Naive thymus-derived CD4-positive, alpha-beta T cell (primary cell): ENCODE data around the gene PILRA. TPM values are rescaled to one million over a fixed set of nuclear protein-coding genes. Genes with fewer than 3 reads are reported as not detected.
"Not testable (repeated sequence)": the region's sequence is repeated elsewhere in the genome, so short reads cannot be mapped to it uniquely, and the experiment has no call there.

Experiments used
- ATAC-seq: fragments of 150-1000 bp; cut with Tn5 transposase; 2 replicates; pipeline ENCODE4 v1.10.0; 2021; ENCODE audit warnings: mild to moderate bottlenecking, moderate library complexity
- CTCF ChIA-PET: fragments of 350-600 bp; sonication (Branson Sonifier 250); formaldehyde crosslinking; loops from one replicate; lab custom pipeline; 2021; ENCODE audit warnings: antibody characterized with exemption; lab: Charles Lee
- POLR2A ChIA-PET: fragments of 350-600 bp; sonication (Branson Sonifier 250); formaldehyde crosslinking; loops from one replicate; lab custom pipeline; 2021; ENCODE audit warnings: antibody characterized with exemption, inconsistent platforms; lab: Charles Lee
- DNase-seq, 9 donors: peaks; one replicate each; pipeline versions ENCODE4 v3.0.0 to v3.0.0-alpha.2; 2020 to 2022; ENCODE audit warnings: mixed read lengths in 1 of 9
- H3K27ac ChIP-seq: one replicate; pipeline ENCODE4 v1.7.0; 2013; ENCODE audit warnings: mild to moderate bottlenecking, low read depth, low read length, moderate library complexity
- H3K27me3 ChIP-seq, 2 donors: one replicate each; pipeline ENCODE4 v1.7.0; 2013; ENCODE audit warnings: low read length in 2 of 2, mild to moderate bottlenecking in 2 of 2, moderate library complexity in 2 of 2; ENCODE audit not compliant: control insufficient read depth in 2 of 2, insufficient read depth in 2 of 2
- H3K36me3 ChIP-seq, 3 experiments: 1 replicate in 2 of 3; 2 replicates in 1 of 3; pipeline ENCODE4 v1.7.0; 2013; ENCODE audit warnings: low read length in 3 of 3, mild to moderate bottlenecking in 3 of 3, moderate library complexity in 1 of 3; ENCODE audit not compliant: insufficient read depth in 3 of 3, control insufficient read depth in 2 of 3
- H3K4me1 ChIP-seq, 2 donors: one replicate each; pipeline ENCODE4 v1.7.0; 2013; ENCODE audit warnings: low read length in 2 of 2, mild to moderate bottlenecking in 2 of 2, moderate library complexity in 1 of 2; ENCODE audit not compliant: control insufficient read depth in 2 of 2, insufficient read depth in 2 of 2
- H3K4me3 ChIP-seq: 2 replicates; pipeline ENCODE4 v1.7.0; 2013; ENCODE audit warnings: mild to moderate bottlenecking, low read length
- H3K9me3 ChIP-seq, 3 experiments: 1 replicate in 2 of 3; 2 replicates in 1 of 3; pipeline ENCODE4 v1.7.0; 2013; ENCODE audit warnings: low read length in 3 of 3; ENCODE audit not compliant: control insufficient read depth in 2 of 3
- H3K27ac Mint-ChIP-seq, 9 donors: one replicate each; pipeline ENCODE4 v1.8.0; 2020 to 2022; ENCODE audit warnings: mixed read lengths in 9 of 9, mild to moderate bottlenecking in 8 of 9, moderate library complexity in 5 of 9, inconsistent platforms in 2 of 9
- H3K27me3 Mint-ChIP-seq, 5 donors: one replicate each; pipeline ENCODE4 v1.8.0; 2021 to 2022; ENCODE audit warnings: mixed read lengths in 5 of 5, mild to moderate bottlenecking in 1 of 5
- H3K36me3 Mint-ChIP-seq, 5 donors: one replicate each; pipeline ENCODE4 v1.8.0; 2020 to 2022; ENCODE audit warnings: mixed read lengths in 5 of 5, mild to moderate bottlenecking in 3 of 5, inconsistent platforms in 1 of 5
- H3K4me1 Mint-ChIP-seq, 7 donors: one replicate each; pipeline ENCODE4 v1.8.0; 2020 to 2022; ENCODE audit warnings: mixed read lengths in 7 of 7, mild to moderate bottlenecking in 3 of 7, inconsistent platforms in 1 of 7
- H3K4me3 Mint-ChIP-seq, 10 donors: one replicate each; pipeline ENCODE4 v1.8.0; 2020 to 2022; ENCODE audit warnings: mild to moderate bottlenecking in 10 of 10, mixed read lengths in 10 of 10, moderate library complexity in 6 of 10, inconsistent platforms in 2 of 10
- H3K9me3 Mint-ChIP-seq, 11 donors: one replicate each; pipeline ENCODE4 v1.8.0; 2020 to 2022; ENCODE audit warnings: mixed read lengths in 11 of 11, mild to moderate bottlenecking in 4 of 11, inconsistent platforms in 1 of 11, moderate library complexity in 1 of 11
- intact Hi-C, 2 donors: fragments of 100-400 bp; cut with micrococcal nuclease; formaldehyde crosslinking; loops; one replicate each; pipeline ENCODE4 v1.15.1; 2023
- polyA plus RNA-seq, 2 donors: library from polyadenylated mRNA; unstranded; fragments of 300-500 nt; fragmentation: Illumina TruSeq; gene quantifications; one replicate each; pipeline ENCODE4 v1.2.3, GENCODE V29; 2021
- total RNA-seq, 6 experiments: library from RNA in 5 of 6; stranded (reverse) in 5 of 6; gene quantifications; 1 replicate in 5 of 6; 2 replicates in 1 of 6; pipeline ENCODE4 v1.2.3 and lab custom pipeline; 2021 to 2026

Gene PILRA
- total and polyA plus RNA-seq, 7 experiments from 2014 or later: 0.40 to 118 (median 13.4) TPM

- ChIA-PET CTCF (no interaction called here), POLR2A (no interaction called here)
- Histone ChIP-seq H3K27me3 (no peaks in the 10 kb centered on the region), H3K4me3 (no peak overlapping the region), H3K9me3 (no peaks in the 10 kb centered on the region), H3K4me1 (peaks cover 24 to 29% of the 10 kb centered on the region in 2 donors), H3K27ac (no peak overlapping the region), H3K36me3 (peaks cover 0 to 66% (median 26%) of the 10 kb centered on the region in 3 experiments)
- H3K4me1 Mint-ChIP-seq: peaks cover 13 to 44% (median 28%) of the 10 kb centered on the region in 7 donors
- H3K27me3 Mint-ChIP-seq: no peaks in the 10 kb centered on the region
- intact Hi-C loops: loop anchor here (5.0 to 10.0 kb wide), 2 partner anchors 217 to 354 kb away; no protein-coding TSS in a partner anchor
- no peak overlapping the region for H3K4me3 Mint-ChIP-seq
- no peaks in the 10 kb centered on the region for H3K9me3 Mint-ChIP-seq
- peaks cover 0 to 24% (median 13%) of the 10 kb centered on the region in 5 donors for H3K36me3 Mint-ChIP-seq
- ATAC-seq: no peak
- no peak for DNase-seq
- peak overlapping the region in 4 of 9 donors; percentile 23 to 43 (median 37) for H3K27ac Mint-ChIP-seq
Measured at GRCh38 chr7:100348805-100349204, 24.5 kb upstream of the PILRA start.

- DNase-seq (no peak), ATAC-seq (no peak)
- Histone ChIP-seq H3K4me1 (peaks cover 23 to 29% of the 10 kb centered on the region in 2 donors), H3K36me3 (peaks cover 3 to 76% (median 26%) of the 10 kb centered on the region in 3 experiments), H3K27me3 (no peaks in the 10 kb centered on the region), H3K9me3 (no peaks in the 10 kb centered on the region), H3K27ac (no peak overlapping the region), H3K4me3 (no peak overlapping the region)
- Mint-ChIP-seq H3K4me3 (peak overlapping the region in 1 of 10 donors; percentile 32), H3K36me3 (peaks cover under 1 to 25% (median 13%) of the 10 kb centered on the region in 5 donors), H3K27me3 (no peaks in the 10 kb centered on the region), H3K9me3 (no peaks in the 10 kb centered on the region), H3K27ac (peak overlapping the region in 4 of 9 donors; percentile 43 to 90 (median 58)), H3K4me1 (peaks cover 9 to 38% (median 22%) of the 10 kb centered on the region in 7 donors)
- POLR2A ChIA-PET: no interaction called here
- intact Hi-C loops: loop anchor here (5.0 to 10.0 kb wide), 2 partner anchors 217 to 355 kb away; no protein-coding TSS in a partner anchor
- CTCF ChIA-PET: no interaction called here
Measured at GRCh38 chr7:100349757-100350156, 23.5 kb upstream of the PILRA start.

- intact Hi-C loops: no loop called here
- no peak overlapping the region for H3K4me3 ChIP-seq
- Mint-ChIP-seq H3K4me1 (peaks cover 6 to 32% (median 17%) of the 10 kb centered on the region in 7 donors), H3K27me3 (no peaks in the 10 kb centered on the region), H3K9me3 (no peaks in the 10 kb centered on the region), H3K27ac (peak overlapping the region in 6 of 9 donors; percentile 32 to 90 (median 76)), H3K36me3 (peaks cover 4 to 26% (median 13%) of the 10 kb centered on the region in 5 donors), H3K4me3 (peak overlapping the region in 6 of 10 donors; percentile 8 to 88 (median 56))
- ATAC-seq: no peak
- H3K4me1 ChIP-seq: peaks cover 23 to 32% of the 10 kb centered on the region in 2 donors
- no peaks in the 10 kb centered on the region for H3K27me3 ChIP-seq
- H3K9me3 ChIP-seq: no peaks in the 10 kb centered on the region
- peaks cover 14 to 87% (median 25%) of the 10 kb centered on the region in 3 experiments for H3K36me3 ChIP-seq
- H3K27ac ChIP-seq: peak overlapping the region; percentile 57
- CTCF ChIA-PET: no interaction called here
- DNase-seq: no peak
- POLR2A ChIA-PET: no interaction called here
Measured at GRCh38 chr7:100351657-100352058, 21.6 kb upstream of the PILRA start.

DNA sequence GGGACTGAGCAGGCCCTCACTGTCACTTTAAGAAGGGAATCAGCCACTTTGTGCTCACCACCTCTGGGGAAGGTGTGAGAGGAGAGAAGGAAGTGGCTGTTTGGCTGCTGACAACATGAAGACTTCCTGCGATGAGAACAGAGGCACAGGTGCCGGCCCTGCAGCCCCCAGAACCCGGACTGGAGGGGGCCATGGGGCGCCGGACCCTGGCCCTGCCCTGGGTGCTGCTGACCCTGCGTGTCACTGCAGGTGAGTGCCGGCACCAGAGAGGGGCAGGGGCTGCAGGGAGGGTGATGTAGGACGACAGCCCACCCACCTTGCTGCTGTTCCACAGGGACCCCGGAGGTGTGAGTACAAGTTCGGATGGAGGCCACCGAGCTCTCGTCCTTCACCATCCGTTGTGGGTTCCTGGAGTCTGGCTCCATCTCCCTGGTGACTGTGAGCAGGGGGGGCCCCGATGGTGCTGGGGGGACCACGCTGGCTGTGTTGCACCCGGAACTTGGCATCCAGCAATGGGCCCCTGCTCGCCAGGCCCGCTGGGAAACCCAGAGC, 21.0 kb upstream of the PILRA start:
- Mint-ChIP-seq H3K36me3 (peaks cover 4 to 22% (median 10%) of the 10 kb centered on the region in 5 donors), H3K27ac (peak overlapping the region in 4 of 9 donors; percentile 58 to 90 (median 79)), H3K4me1 (peaks cover 6 to 32% (median 17%) of the 10 kb centered on the region in 7 donors), H3K4me3 (peak overlapping the region in 6 of 10 donors; percentile 32 to 88 (median 48))
- Histone ChIP-seq H3K4me3 (peak overlapping the region; percentile 37), H3K36me3 (peaks cover 17 to 87% (median 24%) of the 10 kb centered on the region in 3 experiments), H3K4me1 (peaks cover 23 to 32% of the 10 kb centered on the region in 2 donors), H3K27ac (peak overlapping the region; percentile 62)
- H3K27me3 ChIP-seq, POLR2A ChIA-PET, DNase-seq, CTCF ChIA-PET, H3K9me3 Mint-ChIP-seq, intact Hi-C loops, H3K9me3 ChIP-seq, H3K27me3 Mint-ChIP-seq: not testable (repeated sequence)
- ATAC-seq: peak; percentile 77

GRCh38 chr7:100352984-100353684, 20.2 kb upstream of the PILRA start:
- intact Hi-C loops: no loop called here
- H3K4me3 Mint-ChIP-seq: peak overlapping the region in 6 of 10 donors; percentile 14 to 88 (median 46)

GRCh38 chr7:100353685-100354330, 19.5 kb upstream of the PILRA start:
- Histone ChIP-seq H3K4me3 (peak overlapping the region; percentile 0), H3K27me3 (no peaks in the 10 kb centered on the region), H3K36me3 (peaks cover 20 to 91% (median 27%) of the 10 kb centered on the region in 3 experiments), H3K9me3 (no peaks in the 10 kb centered on the region), H3K4me1 (peaks cover 23 to 32% of the 10 kb centered on the region in 2 donors), H3K27ac (peak overlapping the region; percentile 57)
- CTCF ChIA-PET: no interaction called here
- no peaks in the 10 kb centered on the region for H3K27me3 Mint-ChIP-seq
- intact Hi-C loops: no loop called here
- DNase-seq: peak in 1 of 9 donors; percentile 46
- POLR2A ChIA-PET: no interaction called here
- H3K9me3 Mint-ChIP-seq: no peaks in the 10 kb centered on the region
- H3K4me3 Mint-ChIP-seq: peak overlapping the region in 5 of 10 donors; percentile 36 to 88 (median 60)
- H3K4me1 Mint-ChIP-seq: peaks cover 6 to 32% (median 17%) of the 10 kb centered on the region in 7 donors
- H3K27ac Mint-ChIP-seq: peak overlapping the region in 8 of 9 donors; percentile 26 to 88 (median 60)
- no peak for ATAC-seq
- H3K36me3 Mint-ChIP-seq: peaks cover 4 to 17% (median 5%) of the 10 kb centered on the region in 5 donors

More at GRCh38 chr7:100352984-100353684, 20.2 kb upstream of the PILRA start:
- Histone ChIP-seq H3K4me1 (peaks cover 23 to 32% of the 10 kb centered on the region in 2 donors), H3K36me3 (peaks cover 19 to 87% (median 21%) of the 10 kb centered on the region in 3 experiments), H3K27ac (peak overlapping the region; percentile 57), H3K27me3 (no peaks in the 10 kb centered on the region), H3K9me3 (no peaks in the 10 kb centered on the region), H3K4me3 (peak overlapping the region; percentile 0)
- Mint-ChIP-seq H3K4me1 (peaks cover 6 to 32% (median 17%) of the 10 kb centered on the region in 7 donors), H3K9me3 (no peaks in the 10 kb centered on the region), H3K36me3 (peaks cover 4 to 17% (median 7%) of the 10 kb centered on the region in 5 donors), H3K27me3 (no peaks in the 10 kb centered on the region), H3K27ac (peak overlapping the region in 8 of 9 donors; percentile 26 to 88 (median 62))
- ChIA-PET POLR2A (no interaction called here), CTCF (no interaction called here)
- ATAC-seq (no peak), DNase-seq (no peak)
